ENCODE data around the gene MYMK.

The MYMK gene

DNA sequence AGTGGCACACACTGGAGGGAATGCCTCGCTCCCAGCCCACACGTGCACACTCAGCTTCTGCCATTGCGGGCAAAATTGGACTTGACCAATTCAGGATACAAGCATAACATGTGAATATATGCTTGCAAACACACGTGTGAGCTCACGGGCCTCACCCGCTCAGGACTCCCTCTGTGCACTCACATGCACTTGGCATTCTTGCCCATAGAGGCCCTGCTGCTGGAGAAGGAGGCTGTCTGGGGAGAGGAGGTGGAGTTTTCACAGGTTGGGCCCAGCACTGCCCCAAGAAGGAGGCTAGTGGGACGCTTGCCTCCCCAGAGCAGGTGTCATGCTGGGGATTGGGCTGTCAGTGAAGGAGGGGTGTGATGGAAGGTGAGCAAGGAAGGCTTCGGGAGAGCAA is 1.7 kb downstream of the MYMK start:
- Histone ChIP-seq H3K4ac (ENCODE audit: low read depth, low read length) (no peak overlapping the region), H3K27me3 (ENCODE audit: insufficient read depth, low read length, poor library complexity) (no peaks in the 10 kb centered on the region), H3K36me3 (ENCODE audit: control insufficient read depth, insufficient read depth, low read length) (no peaks in the 10 kb centered on the region), H3K4me1 (ENCODE audit: control insufficient read depth, low read depth, low read length) (peaks cover 19% of the 10 kb centered on the region), H3K23ac (ENCODE audit: low read length) (no peak overlapping the region), H2AK5ac (ENCODE audit: low read length) (no peak overlapping the region), H3K4me2 (ENCODE audit: low read length) (no peak overlapping the region), H3K79me2 (ENCODE audit: control insufficient read depth, insufficient read depth, low read length) (no peaks in the 10 kb centered on the region), H4K8ac (ENCODE audit: low read depth, low read length) (no peak overlapping the region), H2BK120ac (ENCODE audit: low read depth, low read length) (no peak overlapping the region), H3K56ac (ENCODE audit: low read length) (no peak overlapping the region), H3K79me1 (ENCODE audit: low read length) (no peaks in the 10 kb centered on the region), H2BK15ac (replicated peaks; ENCODE audit: low read depth) (no peak overlapping the region), H4K5ac (ENCODE audit: low read length) (no peak overlapping the region), H3K27ac (ENCODE audit: low read depth, low read length) (no peak overlapping the region), H3K18ac (ENCODE audit: low read length) (no peak overlapping the region), H3K9ac (ENCODE audit: low read length) (no peak overlapping the region), H3K4me3 (ENCODE audit: low read length) (no peak overlapping the region), H2BK5ac (ENCODE audit: low read length) (no peak overlapping the region)
- no CpG with 5 or more reads among the region's 8 CpGs for WGBS (ENCODE audit: extremely low coverage, insufficient coverage, low lambda C conversion rate)
- no peak for DNase-seq

DNA sequence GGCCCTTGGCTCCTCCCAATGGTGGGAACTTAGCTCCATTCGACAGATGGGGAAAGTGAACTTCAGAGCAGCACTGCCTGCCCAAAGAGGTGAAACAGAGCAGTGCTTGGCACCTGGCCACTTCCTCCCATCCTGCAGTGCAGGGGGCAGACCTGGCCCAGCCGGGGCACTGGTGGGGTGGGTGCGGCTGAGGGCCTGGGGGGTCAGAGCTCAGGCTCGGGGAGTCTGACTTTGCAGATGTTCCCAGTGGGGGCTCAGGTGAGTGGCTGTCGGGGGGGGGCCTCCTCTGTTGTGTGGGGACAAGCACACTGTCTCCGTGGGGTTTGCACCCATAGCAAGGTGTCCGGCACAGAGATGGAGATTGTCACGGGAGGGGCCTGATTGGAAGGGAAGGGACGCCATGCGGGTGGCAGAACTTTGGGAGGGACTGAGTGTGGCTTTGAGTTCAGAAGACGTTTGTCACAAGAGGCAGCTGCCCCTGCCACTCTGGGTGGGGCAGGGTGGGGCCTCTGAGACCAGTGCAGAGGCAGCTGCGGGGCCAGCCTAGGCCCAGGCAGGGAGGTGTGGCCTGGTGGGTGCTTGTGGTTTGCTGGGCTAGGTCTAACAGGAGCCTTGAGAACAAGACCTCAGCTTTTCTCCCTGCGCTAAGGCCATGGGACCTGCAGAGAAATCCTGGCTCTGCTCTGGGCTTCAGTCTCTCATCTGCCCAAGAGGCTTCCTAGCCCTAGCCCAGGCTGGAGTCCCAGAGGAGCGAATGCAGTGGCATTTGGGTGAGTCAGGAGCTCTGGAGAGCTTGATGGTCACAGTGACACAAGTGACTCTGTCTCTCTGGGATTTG is 2.5 kb downstream of the MYMK start:
- no peak for DNase-seq
- H2AK5ac ChIP-seq (ENCODE audit: low read length) = no peak overlapping the region
- no peak overlapping the region for H2BK120ac ChIP-seq (ENCODE audit: low read depth, low read length)
- no peak overlapping the region for H2BK15ac ChIP-seq (replicated peaks; ENCODE audit: low read depth)
- H3K23ac ChIP-seq (ENCODE audit: low read length) = no peak overlapping the region
- no peak overlapping the region for H3K18ac ChIP-seq (ENCODE audit: low read length)
- H3K4me3 ChIP-seq (ENCODE audit: low read length) = no peak overlapping the region
- peaks cover 17% of the 10 kb centered on the region for H3K4me1 ChIP-seq (ENCODE audit: control insufficient read depth, low read depth, low read length)
- no peaks in the 10 kb centered on the region for H3K79me1 ChIP-seq (ENCODE audit: low read length)
- no peak overlapping the region for H4K5ac ChIP-seq (ENCODE audit: low read length)
- H3K27ac ChIP-seq (ENCODE audit: low read depth, low read length) = no peak overlapping the region
- H2BK5ac ChIP-seq (ENCODE audit: low read length) = no peak overlapping the region
- no peaks in the 10 kb centered on the region for H3K27me3 ChIP-seq (ENCODE audit: insufficient read depth, low read length, poor library complexity)
- no peak overlapping the region for H3K56ac ChIP-seq (ENCODE audit: low read length)
- no CpG with 5 or more reads among the region's 14 CpGs for WGBS (ENCODE audit: extremely low coverage, insufficient coverage, low lambda C conversion rate)
- no peak overlapping the region for H4K8ac ChIP-seq (ENCODE audit: low read depth, low read length)
- H3K79me2 ChIP-seq (ENCODE audit: control insufficient read depth, insufficient read depth, low read length) = no peaks in the 10 kb centered on the region
- H3K36me3 ChIP-seq (ENCODE audit: control insufficient read depth, insufficient read depth, low read length) = no peaks in the 10 kb centered on the region
- no peak overlapping the region for H3K4me2 ChIP-seq (ENCODE audit: low read length)
- H3K4ac ChIP-seq (ENCODE audit: low read depth, low read length) = no peak overlapping the region
- H3K9ac ChIP-seq (ENCODE audit: low read length) = no peak overlapping the region

DNA sequence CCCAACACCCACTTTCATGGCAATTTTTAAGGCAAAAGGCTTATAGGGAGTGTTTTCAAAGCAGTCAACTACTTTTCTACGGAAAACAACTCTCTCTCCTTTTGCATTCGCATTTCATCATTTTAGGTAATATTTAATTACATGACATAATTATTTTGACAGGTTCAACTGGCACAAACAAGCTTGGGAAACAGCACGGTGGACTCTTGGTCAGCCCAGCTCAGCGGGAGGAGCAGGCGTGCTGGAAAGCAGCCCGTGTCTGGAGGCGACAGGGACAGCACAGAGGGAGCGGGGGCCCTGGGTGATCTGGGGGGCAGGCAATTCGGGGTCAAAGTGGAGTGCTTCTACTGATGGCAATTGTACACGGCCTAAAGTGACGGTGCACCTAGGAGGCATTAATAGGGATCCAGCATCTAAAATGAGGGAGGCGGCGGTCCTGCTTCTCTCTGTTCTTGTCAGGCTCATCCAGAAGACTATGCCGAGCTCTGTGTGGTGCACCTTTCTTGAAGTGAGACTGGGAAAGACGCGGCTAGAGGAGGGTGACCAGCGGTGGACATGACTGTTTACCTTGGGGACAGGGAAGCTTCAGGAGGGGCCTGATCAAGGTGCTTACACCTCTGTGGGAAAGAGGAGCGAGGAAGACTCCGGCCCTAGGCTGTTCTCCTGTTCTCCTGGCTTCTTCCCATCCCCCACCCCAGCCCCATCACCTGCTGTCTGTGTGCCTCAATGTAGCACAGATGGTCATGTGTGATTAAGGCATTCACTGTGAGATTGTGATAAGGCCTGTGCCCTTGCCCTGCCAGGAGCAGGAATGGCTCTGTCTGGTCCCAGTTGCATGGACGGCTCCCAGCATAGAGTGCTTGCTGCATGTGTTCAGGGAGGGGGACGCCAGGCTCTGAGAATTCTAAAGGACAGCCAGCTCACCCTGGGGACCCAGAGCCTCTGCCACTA is 3.4 kb downstream of the MYMK start:
- DNase-seq = no peak
- no peak overlapping the region for H3K4me2 ChIP-seq (ENCODE audit: low read length)

DNA sequence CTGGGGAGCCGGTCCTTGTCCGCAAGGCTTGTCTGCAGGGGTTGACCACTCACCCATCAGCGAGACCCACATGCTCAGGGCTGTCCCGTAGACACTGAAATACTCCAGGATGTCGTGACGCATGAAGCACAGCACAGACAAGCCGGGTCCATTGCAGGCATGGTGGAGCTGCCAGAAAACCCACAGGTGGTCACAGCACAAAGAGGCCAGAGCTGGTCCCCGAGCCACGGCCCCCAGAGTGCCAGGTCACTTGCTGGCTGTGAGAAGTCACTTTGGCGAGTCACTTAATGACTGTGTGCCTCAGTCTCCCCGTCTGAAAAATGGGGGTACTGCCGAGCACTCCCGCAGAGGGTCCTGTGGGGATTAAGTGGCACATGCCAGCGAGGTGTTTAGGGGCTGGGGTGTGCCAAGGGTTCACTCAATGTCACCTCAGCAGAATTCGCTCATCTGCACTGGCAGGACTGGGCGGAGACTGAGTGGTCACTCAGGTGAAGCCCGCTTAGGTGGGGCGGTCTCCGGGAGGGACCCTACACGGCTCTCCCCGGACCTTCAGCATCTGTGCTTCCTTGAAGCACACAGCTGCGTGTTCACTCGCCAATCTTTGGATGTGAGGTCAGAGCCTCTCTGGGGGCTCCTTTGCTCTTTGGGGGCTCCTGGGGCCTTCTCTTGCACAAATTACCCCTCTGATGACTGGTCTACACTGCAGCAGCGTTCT is 4.5 kb downstream of the MYMK start:
- DNase-seq = no peak
- no peaks in the 10 kb centered on the region for H3K79me1 ChIP-seq (ENCODE audit: low read length)
- H3K4me3 ChIP-seq (ENCODE audit: low read length) = no peak overlapping the region
- no CpG with 5 or more reads among the region's 24 CpGs for WGBS (ENCODE audit: extremely low coverage, insufficient coverage, low lambda C conversion rate)
- no peak overlapping the region for H2AK5ac ChIP-seq (ENCODE audit: low read length)
- no peak overlapping the region for H4K5ac ChIP-seq (ENCODE audit: low read length)
- H3K9ac ChIP-seq (ENCODE audit: low read length) = no peak overlapping the region
- no peak overlapping the region for H3K56ac ChIP-seq (ENCODE audit: low read length)
- H3K36me3 ChIP-seq (ENCODE audit: control insufficient read depth, insufficient read depth, low read length) = no peaks in the 10 kb centered on the region
- H3K4ac ChIP-seq (ENCODE audit: low read depth, low read length) = no peak overlapping the region
- no peak overlapping the region for H3K23ac ChIP-seq (ENCODE audit: low read length)
- no peaks in the 10 kb centered on the region for H3K79me2 ChIP-seq (ENCODE audit: control insufficient read depth, insufficient read depth, low read length)
- no peaks in the 10 kb centered on the region for H3K4me1 ChIP-seq (ENCODE audit: control insufficient read depth, low read depth, low read length)
- H2BK5ac ChIP-seq (ENCODE audit: low read length) = no peak overlapping the region
- H2BK15ac ChIP-seq (replicated peaks; ENCODE audit: low read depth) = no peak overlapping the region
- no peak overlapping the region for H3K18ac ChIP-seq (ENCODE audit: low read length)
- H3K27me3 ChIP-seq (ENCODE audit: insufficient read depth, low read length, poor library complexity) = no peaks in the 10 kb centered on the region
- no peak overlapping the region for H4K8ac ChIP-seq (ENCODE audit: low read depth, low read length)
- H2BK120ac ChIP-seq (ENCODE audit: low read depth, low read length) = no peak overlapping the region
- H3K27ac ChIP-seq (ENCODE audit: low read depth, low read length) = no peak overlapping the region
- H3K4me2 ChIP-seq (ENCODE audit: low read length) = no peak overlapping the region

More for the DNA sequence above, 3.4 kb downstream of the MYMK start:
- H3K4ac ChIP-seq (ENCODE audit: low read depth, low read length) = no peak overlapping the region
- peaks cover 10% of the 10 kb centered on the region for H3K4me1 ChIP-seq (ENCODE audit: control insufficient read depth, low read depth, low read length)
- H2BK15ac ChIP-seq (replicated peaks; ENCODE audit: low read depth) = no peak overlapping the region
- H4K8ac ChIP-seq (ENCODE audit: low read depth, low read length) = no peak overlapping the region
- H3K4me3 ChIP-seq (ENCODE audit: low read length) = no peak overlapping the region
- H3K18ac ChIP-seq (ENCODE audit: low read length) = no peak overlapping the region
- no peak overlapping the region for H2BK120ac ChIP-seq (ENCODE audit: low read depth, low read length)
- H3K27me3 ChIP-seq (ENCODE audit: insufficient read depth, low read length, poor library complexity) = no peaks in the 10 kb centered on the region
- no peaks in the 10 kb centered on the region for H3K79me1 ChIP-seq (ENCODE audit: low read length)
- no peak overlapping the region for H4K5ac ChIP-seq (ENCODE audit: low read length)
- H3K23ac ChIP-seq (ENCODE audit: low read length) = no peak overlapping the region
- WGBS (ENCODE audit: extremely low coverage, insufficient coverage, low lambda C conversion rate) = no CpG with 5 or more reads among the region's 21 CpGs
- H3K56ac ChIP-seq (ENCODE audit: low read length) = no peak overlapping the region
- H2BK5ac ChIP-seq (ENCODE audit: low read length) = no peak overlapping the region
- no peak overlapping the region for H2AK5ac ChIP-seq (ENCODE audit: low read length)
- no peak overlapping the region for H3K27ac ChIP-seq (ENCODE audit: low read depth, low read length)
- no peaks in the 10 kb centered on the region for H3K79me2 ChIP-seq (ENCODE audit: control insufficient read depth, insufficient read depth, low read length)
- no peaks in the 10 kb centered on the region for H3K36me3 ChIP-seq (ENCODE audit: control insufficient read depth, insufficient read depth, low read length)
- H3K9ac ChIP-seq (ENCODE audit: low read length) = no peak overlapping the region

DNA sequence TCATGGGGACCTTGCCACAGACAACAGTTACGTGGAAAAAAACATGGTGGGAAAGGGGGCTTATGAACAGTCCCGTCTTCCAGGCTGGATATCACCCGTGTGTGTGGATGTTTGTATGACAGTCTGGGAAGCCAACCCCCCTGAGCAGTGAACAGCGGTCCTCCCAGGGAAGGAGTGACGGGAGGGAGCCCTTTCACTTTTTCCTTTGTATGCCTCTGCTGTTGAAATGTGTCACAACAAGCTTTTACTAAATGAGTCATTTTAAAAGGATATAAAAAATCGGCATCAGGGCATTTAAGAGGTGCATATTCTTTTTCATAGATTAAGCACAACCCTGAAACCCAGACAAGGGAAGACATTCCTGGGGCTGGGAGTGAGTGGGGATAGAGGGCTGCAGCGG is 5.1 kb downstream of the MYMK start:
- Histone ChIP-seq H3K23ac (ENCODE audit: low read length) (no peak overlapping the region), H3K27ac (ENCODE audit: low read depth, low read length) (no peak overlapping the region), H3K4me2 (ENCODE audit: low read length) (no peak overlapping the region), H3K56ac (ENCODE audit: low read length) (no peak overlapping the region), H3K4me1 (ENCODE audit: control insufficient read depth, low read depth, low read length) (no peaks in the 10 kb centered on the region), H3K4me3 (ENCODE audit: low read length) (no peak overlapping the region), H2BK5ac (ENCODE audit: low read length) (no peak overlapping the region), H3K18ac (ENCODE audit: low read length) (no peak overlapping the region), H4K5ac (ENCODE audit: low read length) (no peak overlapping the region), H3K27me3 (ENCODE audit: insufficient read depth, low read length, poor library complexity) (no peaks in the 10 kb centered on the region), H2BK120ac (ENCODE audit: low read depth, low read length) (no peak overlapping the region), H3K36me3 (ENCODE audit: control insufficient read depth, insufficient read depth, low read length) (no peaks in the 10 kb centered on the region), H3K4ac (ENCODE audit: low read depth, low read length) (no peak overlapping the region), H3K9ac (ENCODE audit: low read length) (no peak overlapping the region), H2BK15ac (replicated peaks; ENCODE audit: low read depth) (no peak overlapping the region), H3K79me2 (ENCODE audit: control insufficient read depth, insufficient read depth, low read length) (no peaks in the 10 kb centered on the region), H3K79me1 (ENCODE audit: low read length) (no peaks in the 10 kb centered on the region), H2AK5ac (ENCODE audit: low read length) (no peak overlapping the region), H4K8ac (ENCODE audit: low read depth, low read length) (no peak overlapping the region)
- DNase-seq = no peak
- WGBS (ENCODE audit: extremely low coverage, insufficient coverage, low lambda C conversion rate) = no CpG with 5 or more reads among the region's 7 CpGs

Measured in mesendoderm (in vitro differentiated cells).